ENCODE measurements around the gene RAB24.

DNA sequence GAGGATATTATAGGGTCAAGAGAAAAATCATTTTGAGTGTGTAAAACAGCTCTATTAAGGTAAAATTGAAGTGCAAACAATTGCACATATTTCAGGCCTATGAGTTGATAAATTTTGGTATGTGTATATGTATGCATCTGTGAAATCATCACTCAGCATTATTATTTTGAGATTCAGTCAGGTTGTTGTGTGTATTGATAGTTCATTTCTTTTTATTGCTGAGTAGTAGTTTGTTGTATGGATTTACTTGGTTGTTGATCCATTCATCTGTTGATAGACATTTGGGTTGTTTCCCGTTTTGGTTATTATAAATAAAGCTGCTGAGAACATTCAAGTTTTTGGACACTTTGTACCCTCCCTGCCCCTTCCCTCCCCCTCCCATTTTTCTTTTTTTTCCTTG, 50.3 kb downstream of the RAB24 start:
- TF ChIP-seq, protein P1, sequence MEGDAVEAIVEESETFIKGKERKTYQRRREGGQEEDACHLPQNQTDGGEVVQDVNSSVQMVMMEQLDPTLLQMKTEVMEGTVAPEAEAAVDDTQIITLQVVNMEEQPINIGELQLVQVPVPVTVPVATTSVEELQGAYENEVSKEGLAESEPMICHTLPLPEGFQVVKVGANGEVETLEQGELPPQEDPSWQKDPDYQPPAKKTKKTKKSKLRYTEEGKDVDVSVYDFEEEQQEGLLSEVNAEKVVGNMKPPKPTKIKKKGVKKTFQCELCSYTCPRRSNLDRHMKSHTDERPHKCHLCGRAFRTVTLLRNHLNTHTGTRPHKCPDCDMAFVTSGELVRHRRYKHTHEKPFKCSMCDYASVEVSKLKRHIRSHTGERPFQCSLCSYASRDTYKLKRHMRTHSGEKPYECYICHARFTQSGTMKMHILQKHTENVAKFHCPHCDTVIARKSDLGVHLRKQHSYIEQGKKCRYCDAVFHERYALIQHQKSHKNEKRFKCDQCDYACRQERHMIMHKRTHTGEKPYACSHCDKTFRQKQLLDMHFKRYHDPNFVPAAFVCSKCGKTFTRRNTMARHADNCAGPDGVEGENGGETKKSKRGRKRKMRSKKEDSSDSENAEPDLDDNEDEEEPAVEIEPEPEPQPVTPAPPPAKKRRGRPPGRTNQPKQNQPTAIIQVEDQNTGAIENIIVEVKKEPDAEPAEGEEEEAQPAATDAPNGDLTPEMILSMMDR (IDR thresholded peaks at IDR 0.05; ENCODE audit: low read depth, low read length, missing input control): no peak
- TF ChIP-seq, protein P2, sequence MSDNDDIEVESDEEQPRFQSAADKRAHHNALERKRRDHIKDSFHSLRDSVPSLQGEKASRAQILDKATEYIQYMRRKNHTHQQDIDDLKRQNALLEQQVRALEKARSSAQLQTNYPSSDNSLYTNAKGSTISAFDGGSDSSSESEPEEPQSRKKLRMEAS (IDR thresholded peaks at IDR 0.05): no peak
- TF ChIP-seq, protein P3, sequence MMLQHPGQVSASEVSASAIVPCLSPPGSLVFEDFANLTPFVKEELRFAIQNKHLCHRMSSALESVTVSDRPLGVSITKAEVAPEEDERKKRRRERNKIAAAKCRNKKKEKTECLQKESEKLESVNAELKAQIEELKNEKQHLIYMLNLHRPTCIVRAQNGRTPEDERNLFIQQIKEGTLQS (IDR thresholded peaks at IDR 0.05): no peak
- no peak for TF ChIP-seq NR2F2 (IDR thresholded peaks at IDR 0.05)
- no peak for TF ChIP-seq RXRA (IDR thresholded peaks at IDR 0.05)
- TF ChIP-seq, protein P4, sequence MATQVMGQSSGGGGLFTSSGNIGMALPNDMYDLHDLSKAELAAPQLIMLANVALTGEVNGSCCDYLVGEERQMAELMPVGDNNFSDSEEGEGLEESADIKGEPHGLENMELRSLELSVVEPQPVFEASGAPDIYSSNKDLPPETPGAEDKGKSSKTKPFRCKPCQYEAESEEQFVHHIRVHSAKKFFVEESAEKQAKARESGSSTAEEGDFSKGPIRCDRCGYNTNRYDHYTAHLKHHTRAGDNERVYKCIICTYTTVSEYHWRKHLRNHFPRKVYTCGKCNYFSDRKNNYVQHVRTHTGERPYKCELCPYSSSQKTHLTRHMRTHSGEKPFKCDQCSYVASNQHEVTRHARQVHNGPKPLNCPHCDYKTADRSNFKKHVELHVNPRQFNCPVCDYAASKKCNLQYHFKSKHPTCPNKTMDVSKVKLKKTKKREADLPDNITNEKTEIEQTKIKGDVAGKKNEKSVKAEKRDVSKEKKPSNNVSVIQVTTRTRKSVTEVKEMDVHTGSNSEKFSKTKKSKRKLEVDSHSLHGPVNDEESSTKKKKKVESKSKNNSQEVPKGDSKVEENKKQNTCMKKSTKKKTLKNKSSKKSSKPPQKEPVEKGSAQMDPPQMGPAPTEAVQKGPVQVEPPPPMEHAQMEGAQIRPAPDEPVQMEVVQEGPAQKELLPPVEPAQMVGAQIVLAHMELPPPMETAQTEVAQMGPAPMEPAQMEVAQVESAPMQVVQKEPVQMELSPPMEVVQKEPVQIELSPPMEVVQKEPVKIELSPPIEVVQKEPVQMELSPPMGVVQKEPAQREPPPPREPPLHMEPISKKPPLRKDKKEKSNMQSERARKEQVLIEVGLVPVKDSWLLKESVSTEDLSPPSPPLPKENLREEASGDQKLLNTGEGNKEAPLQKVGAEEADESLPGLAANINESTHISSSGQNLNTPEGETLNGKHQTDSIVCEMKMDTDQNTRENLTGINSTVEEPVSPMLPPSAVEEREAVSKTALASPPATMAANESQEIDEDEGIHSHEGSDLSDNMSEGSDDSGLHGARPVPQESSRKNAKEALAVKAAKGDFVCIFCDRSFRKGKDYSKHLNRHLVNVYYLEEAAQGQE (IDR thresholded peaks at IDR 0.05): no peak
- TF ChIP-seq GABPA (IDR thresholded peaks at IDR 0.05 in 1 of 2, conservative IDR thresholded peaks at IDR 0.05 in 1 of 2): no peak
- TF ChIP-seq HNF4G (IDR thresholded peaks at IDR 0.05): no peak
- TF ChIP-seq HNF4A (conservative IDR thresholded peaks at IDR 0.05): no peak
- TF ChIP-seq EGR1 (IDR thresholded peaks at IDR 0.05; ENCODE audit: low read depth in 2 of 2): no peak
- no peak for TF ChIP-seq TAF1 (conservative IDR thresholded peaks at IDR 0.05)
- TF ChIP-seq JUND (IDR thresholded peaks at IDR 0.05): no peak
- TF ChIP-seq RAD21 (IDR thresholded peaks at IDR 0.05): no peak
